GM18907 (cell line): ENCODE results near the gene LTN1.
"Not testable (repeated sequence)": the region's sequence is repeated elsewhere in the genome, so short reads cannot be mapped to it uniquely, and the experiment has no call there.

Experiments used
- ATAC-seq: cut with Tn5 transposase; IDR thresholded peaks from one replicate; pipeline ENCODE4 v1.9.1; 2021; ENCODE audit warnings: mild to moderate bottlenecking, moderate library complexity; ENCODE audit not compliant: unreplicated experiment

LTN1 gene

GRCh38 chr21:28982637-28983036, 10.0 kb downstream of the LTN1 start:
- ATAC-seq = no peak

GRCh38 chr21:28979092-28979491, 13.6 kb downstream of the LTN1 start:
- no peak for ATAC-seq

GRCh38 chr21:28975397-28975796, 17.3 kb downstream of the LTN1 start:
- no peak for ATAC-seq

GRCh38 chr21:28974531-28975227, 18.0 kb downstream of the LTN1 start:
- ATAC-seq = no peak

- no peak for ATAC-seq
Measured at GRCh38 chr21:28972398-28972797, 20.3 kb downstream of the LTN1 start.

- no peak for ATAC-seq
Measured at GRCh38 chr21:28971171-28971570, 21.5 kb downstream of the LTN1 start.

- ATAC-seq = no peak
Measured at GRCh38 chr21:28963831-28964230, 28.8 kb downstream of the LTN1 start.

- no peak for ATAC-seq
Measured at GRCh38 chr21:28962465-28962864, 30.2 kb downstream of the LTN1 start.

GRCh38 chr21:28961927-28962326, 30.8 kb downstream of the LTN1 start:
- no peak for ATAC-seq

GRCh38 chr21:28960245-28960644, 32.4 kb downstream of the LTN1 start:
- ATAC-seq = no peak

GRCh38 chr21:28959367-28960099, 33.1 kb downstream of the LTN1 start:
- no peak for ATAC-seq

- ATAC-seq = peak; percentile 72
Measured at GRCh38 chr21:28953247-28953646, 39.4 kb downstream of the LTN1 start.

- no peak for ATAC-seq
Measured at GRCh38 chr21:28952686-28953085, 40.0 kb downstream of the LTN1 start.

GRCh38 chr21:28949318-28949717, 43.4 kb downstream of the LTN1 start:
- no peak for ATAC-seq

- no peak for ATAC-seq
Measured at GRCh38 chr21:28944296-28944695, 48.4 kb downstream of the LTN1 start.

- no peak for ATAC-seq
Measured at GRCh38 chr21:28943631-28944030, 49.0 kb downstream of the LTN1 start.

GRCh38 chr21:28938726-28939125, 54.0 kb downstream of the LTN1 start:
- ATAC-seq = no peak

- ATAC-seq = no peak
Measured at GRCh38 chr21:28937737-28938136, 54.9 kb downstream of the LTN1 start.

- no peak for ATAC-seq
Measured at GRCh38 chr21:28936721-28937120, 56.0 kb downstream of the LTN1 start.

GRCh38 chr21:28936036-28936435, 56.6 kb downstream of the LTN1 start:
- ATAC-seq = no peak

- ATAC-seq = no peak
Measured at GRCh38 chr21:28932717-28933116, 60.0 kb downstream of the LTN1 start.

- ATAC-seq = not testable (repeated sequence)
Measured at GRCh38 chr21:28931708-28932372, 60.8 kb downstream of the LTN1 start.
